DND-41 (cell line): ENCODE data around the gene MTCH2.

ENCODE experiments used
- CTCF ChIP-seq: IDR thresholded peaks from 2 replicates; pipeline ENCODE4 v1.5.1; 2012; ENCODE audit warnings: borderline replicate concordance, low read length, moderate library complexity, mild to moderate bottlenecking; ENCODE audit not compliant: poor library complexity, severe bottlenecking; ENCODE audit errors: extremely low read depth
- EZH2 ChIP-seq: IDR thresholded peaks from 3 replicates; pipeline ENCODE4 v1.6.1; 2012; ENCODE audit warnings: borderline replicate concordance, low read depth, mild to moderate bottlenecking, moderate library complexity, low read length, inconsistent platforms; ENCODE audit not compliant: severe bottlenecking

GRCh38 chr11:47578524-47579494 is 63.5 kb downstream of the MTCH2 start, which contains the start of the genes KBTBD4 and NDUFS3:
- TF ChIP-seq EZH2, result no peak
- no peak for TF ChIP-seq CTCF
